ENCODE data around the gene DOHH.
"Not testable (repeated sequence)": the region's sequence is repeated elsewhere in the genome, so short reads cannot be mapped to it uniquely, and the experiment has no call there.

Gene DOHH

GRCh38 chr19:3534375-3535234, 34.1 kb upstream of the DOHH start:
- DNase-seq: no peak

GRCh38 chr19:3533563-3534216, 33.2 kb upstream of the DOHH start:
- no peak for DNase-seq

- DNase-seq: no peak
These were observed 32.6 kb upstream of the DOHH start for GRCh38 chr19:3533033-3533432.

GRCh38 chr19:3532154-3532786, 31.8 kb upstream of the DOHH start:
- no peak for DNase-seq

- DNase-seq: no peak
These were observed 31.2 kb upstream of the DOHH start for GRCh38 chr19:3531716-3532115.

- no peak for DNase-seq
These were observed 29.9 kb upstream of the DOHH start for GRCh38 chr19:3530389-3530788.

GRCh38 chr19:3529299-3529698, 28.8 kb upstream of the DOHH start:
- not testable (repeated sequence) for DNase-seq

- no peak for DNase-seq
These were observed 28.2 kb upstream of the DOHH start for GRCh38 chr19:3528539-3529211.

- no peak for DNase-seq
These were observed 27.6 kb upstream of the DOHH start for GRCh38 chr19:3528080-3528479.

GRCh38 chr19:3527238-3527910, 26.9 kb upstream of the DOHH start:
- DNase-seq: no peak

GRCh38 chr19:3526507-3527237, 26.2 kb upstream of the DOHH start:
- DNase-seq: no peak

- no peak for DNase-seq
These were observed 24.5 kb upstream of the DOHH start for GRCh38 chr19:3524904-3525451.

GRCh38 chr19:3524078-3524842, 23.8 kb upstream of the DOHH start:
- DNase-seq: no peak

GRCh38 chr19:3523361-3524077, 23.0 kb upstream of the DOHH start:
- no peak for DNase-seq

- no peak for DNase-seq
These were observed 22.2 kb upstream of the DOHH start for GRCh38 chr19:3522421-3523360.

GRCh38 chr19:3521104-3521445, 20.6 kb upstream of the DOHH start:
- no peak for DNase-seq

- no peak for DNase-seq
These were observed 20.0 kb upstream of the DOHH start for GRCh38 chr19:3520166-3521103.

GRCh38 chr19:3519126-3519525, 18.7 kb upstream of the DOHH start:
- no peak for DNase-seq

Data from activated CD4-positive, alpha-beta T cell treated with anti-CD3 and anti-CD28 coated beads, Interleukin-2, amount 50 U/mL, for 1 hour (primary cell).